NCI-H526 treated with DMSO at 0.1 percent for 48 hours (cell line): ENCODE data around the gene RNU7-1.
"Not testable (repeated sequence)": the region's sequence is repeated elsewhere in the genome, so short reads cannot be mapped to it uniquely, and the experiment has no call there.

Source experiments
- DNase-seq: peaks from one replicate; lab custom pipeline; 2025; lab: John Stamatoyannopoulos, UW

RNU7-1 gene

DNA sequence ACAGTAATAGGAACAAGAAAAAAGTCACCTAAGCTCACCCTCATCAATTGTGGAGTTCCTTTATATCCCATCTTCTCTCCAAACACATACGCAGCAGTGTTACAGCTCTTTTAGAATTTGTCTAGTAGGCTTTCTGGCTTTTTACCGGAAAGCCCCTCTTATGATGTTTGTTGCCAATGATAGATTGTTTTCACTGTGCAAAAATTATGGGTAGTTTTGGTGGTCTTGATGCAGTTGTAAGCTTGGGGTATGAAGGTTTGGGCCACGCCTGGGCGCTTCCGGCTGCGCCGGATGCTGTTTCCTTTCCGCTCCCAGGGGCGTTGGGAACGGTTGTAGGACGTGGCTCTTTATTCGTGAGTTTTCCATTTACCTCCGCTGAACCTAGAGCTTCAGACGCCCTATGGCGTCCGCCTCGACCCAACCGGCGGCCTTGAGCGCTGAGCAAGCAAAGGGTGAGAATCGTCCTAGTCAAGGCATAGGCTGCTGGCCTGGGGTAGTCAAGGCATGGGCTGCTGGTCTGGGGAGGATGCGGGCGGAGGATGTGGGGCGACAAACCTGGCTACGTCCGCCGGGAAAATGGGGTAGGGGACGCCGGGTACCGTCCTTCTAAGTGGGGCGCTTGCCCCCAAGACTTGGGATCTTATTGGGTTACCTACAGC is at the start of gene RNU7-1, which contains the start of gene C12orf57:
RNU7-1 (plus strand) TSS at position 95 of the 659 bp plus-strand sequence.
C12orf57 (plus strand) TSS at position 301 of the 659 bp plus-strand sequence; CDS start at position 401, 100 bp downstream.
- DNase-seq = peak; percentile 93

DNA sequence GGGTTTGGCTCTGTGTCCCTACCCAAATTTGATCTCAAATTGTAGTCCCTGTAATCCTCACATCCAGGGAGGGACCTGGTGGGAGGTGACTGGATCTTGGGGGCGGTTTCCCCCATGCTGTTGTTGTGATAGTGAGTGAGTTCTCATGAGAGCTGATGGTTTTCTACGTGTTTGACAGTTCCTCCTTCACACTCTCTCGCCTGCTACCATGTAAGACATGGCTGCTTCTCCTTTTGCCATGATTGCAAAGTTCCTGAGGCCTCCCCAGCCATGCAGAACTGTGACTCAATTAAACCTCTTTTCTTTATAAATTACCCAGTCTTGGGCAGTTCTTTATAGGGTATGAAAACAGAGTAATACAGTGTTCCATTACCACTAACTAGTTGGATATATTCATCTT is 49.3 kb upstream of the RNU7-1 start:
- DNase-seq = no peak

DNA sequence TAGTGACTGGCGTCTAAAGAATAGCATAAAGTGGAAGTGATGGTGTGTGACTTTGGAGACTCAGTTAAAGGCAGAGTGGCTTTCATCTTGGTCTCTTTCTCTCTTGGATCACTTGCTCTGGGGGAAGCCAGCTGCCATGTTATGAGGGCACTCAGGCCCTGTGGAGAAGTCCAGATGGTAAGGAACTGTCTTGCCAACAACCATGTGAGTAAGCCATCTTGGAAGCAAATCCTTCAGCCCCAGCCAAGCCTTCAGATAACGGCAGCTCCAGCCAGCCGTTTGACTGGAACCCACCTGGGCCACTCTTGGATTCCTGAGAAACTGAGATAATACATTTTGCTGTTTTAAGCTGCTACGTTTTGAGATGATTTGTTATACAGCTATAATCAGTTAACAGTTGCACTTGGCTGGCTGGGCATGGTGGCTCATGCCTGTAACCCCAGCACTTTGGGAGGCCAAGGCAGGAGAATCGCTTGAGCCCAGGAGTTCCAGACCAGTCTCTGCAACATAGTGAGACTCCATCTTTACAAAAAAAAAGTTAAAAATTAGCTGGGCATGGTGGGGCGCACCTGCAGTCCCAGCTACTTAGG is 46.7 kb upstream of the RNU7-1 start:
- no peak for DNase-seq

DNA sequence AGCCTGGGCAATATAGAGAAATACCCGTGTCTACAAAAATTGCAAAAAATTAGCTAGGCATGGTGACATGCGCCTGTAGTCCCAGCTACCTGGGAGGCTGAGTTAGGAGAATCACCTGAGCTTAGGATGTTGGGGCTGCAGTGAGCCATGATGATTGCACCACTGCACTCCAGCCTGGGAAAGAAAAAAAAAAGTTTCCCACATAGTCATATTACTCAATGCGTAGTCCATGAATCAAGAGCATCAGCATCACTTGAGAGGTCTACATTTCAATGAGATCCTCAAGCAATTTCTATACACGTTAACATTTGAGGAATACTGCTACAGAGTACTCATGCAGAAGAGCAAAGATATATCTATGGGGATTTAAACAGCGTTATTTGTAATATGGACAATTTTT is 44.2 kb upstream of the RNU7-1 start:
- DNase-seq = no peak

DNA sequence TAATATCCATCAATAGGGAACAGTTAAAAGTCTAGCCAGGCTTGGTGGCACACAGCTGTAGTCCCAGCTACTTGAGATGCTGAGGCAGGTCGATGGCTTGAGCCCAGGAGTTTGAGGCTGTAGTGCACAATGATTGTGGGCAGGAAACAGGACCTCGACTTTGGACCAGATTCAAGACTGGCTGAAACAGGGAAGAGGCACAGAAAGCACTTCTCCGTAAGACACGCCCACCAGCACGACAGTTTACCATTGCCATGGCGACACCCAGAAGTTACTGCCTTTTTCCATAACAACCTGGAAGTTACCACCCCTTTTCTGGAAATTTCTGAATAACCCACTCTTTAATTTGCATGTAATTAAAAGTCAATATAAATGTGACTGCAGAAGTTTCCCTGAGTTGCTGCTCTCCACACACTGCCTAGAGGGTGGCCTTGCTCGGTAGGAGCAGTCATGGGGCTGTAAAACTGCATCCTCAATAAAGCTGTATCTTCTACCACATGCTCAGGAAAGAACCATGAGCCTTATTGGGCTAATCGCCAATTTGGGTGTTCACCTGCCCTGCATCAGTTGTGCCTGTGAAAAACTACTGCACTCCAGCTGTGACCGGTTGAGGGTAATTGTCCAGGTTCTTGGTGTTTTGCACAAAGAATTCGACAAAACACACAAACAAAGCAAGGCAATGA is 43.6 kb upstream of the RNU7-1 start:
- DNase-seq = no peak

DNA sequence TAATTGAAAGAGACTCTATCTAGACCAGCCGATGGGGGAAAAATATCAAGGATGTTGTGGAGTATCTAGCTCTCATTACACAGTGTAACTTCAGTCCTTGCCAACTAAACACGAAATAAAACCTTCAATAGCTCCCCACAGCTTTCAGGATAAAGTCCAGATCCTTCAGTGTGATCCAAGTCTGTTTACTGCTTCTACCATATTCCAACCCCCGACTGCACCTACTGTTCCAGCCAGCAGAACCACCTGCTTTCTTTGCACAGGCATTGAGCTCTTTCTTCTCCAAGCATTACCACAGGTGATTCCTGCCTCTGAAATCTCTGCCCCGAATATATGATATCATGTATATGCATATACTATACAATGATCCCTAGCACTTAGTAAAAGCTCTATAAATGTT is 41.2 kb upstream of the RNU7-1 start:
- no peak for DNase-seq

DNA sequence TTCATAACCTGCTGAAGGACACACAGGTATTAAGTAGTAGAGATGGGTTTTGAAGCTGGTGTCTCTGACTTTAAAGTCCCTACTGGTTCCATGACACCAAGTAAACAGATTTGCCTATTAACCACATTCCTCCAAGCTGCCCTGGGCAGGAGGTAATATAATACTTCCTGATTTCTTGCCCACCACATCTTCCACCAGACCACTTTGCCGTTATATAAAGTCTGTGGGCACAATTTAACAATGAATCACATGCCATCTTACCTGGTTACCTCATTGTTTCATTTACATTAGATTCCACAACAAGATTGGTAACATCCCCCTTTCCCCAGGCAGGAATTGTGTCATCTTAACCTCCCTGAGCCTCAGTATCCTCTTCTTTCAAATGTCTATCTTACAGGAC is 39.9 kb upstream of the RNU7-1 start:
- no peak for DNase-seq

DNA sequence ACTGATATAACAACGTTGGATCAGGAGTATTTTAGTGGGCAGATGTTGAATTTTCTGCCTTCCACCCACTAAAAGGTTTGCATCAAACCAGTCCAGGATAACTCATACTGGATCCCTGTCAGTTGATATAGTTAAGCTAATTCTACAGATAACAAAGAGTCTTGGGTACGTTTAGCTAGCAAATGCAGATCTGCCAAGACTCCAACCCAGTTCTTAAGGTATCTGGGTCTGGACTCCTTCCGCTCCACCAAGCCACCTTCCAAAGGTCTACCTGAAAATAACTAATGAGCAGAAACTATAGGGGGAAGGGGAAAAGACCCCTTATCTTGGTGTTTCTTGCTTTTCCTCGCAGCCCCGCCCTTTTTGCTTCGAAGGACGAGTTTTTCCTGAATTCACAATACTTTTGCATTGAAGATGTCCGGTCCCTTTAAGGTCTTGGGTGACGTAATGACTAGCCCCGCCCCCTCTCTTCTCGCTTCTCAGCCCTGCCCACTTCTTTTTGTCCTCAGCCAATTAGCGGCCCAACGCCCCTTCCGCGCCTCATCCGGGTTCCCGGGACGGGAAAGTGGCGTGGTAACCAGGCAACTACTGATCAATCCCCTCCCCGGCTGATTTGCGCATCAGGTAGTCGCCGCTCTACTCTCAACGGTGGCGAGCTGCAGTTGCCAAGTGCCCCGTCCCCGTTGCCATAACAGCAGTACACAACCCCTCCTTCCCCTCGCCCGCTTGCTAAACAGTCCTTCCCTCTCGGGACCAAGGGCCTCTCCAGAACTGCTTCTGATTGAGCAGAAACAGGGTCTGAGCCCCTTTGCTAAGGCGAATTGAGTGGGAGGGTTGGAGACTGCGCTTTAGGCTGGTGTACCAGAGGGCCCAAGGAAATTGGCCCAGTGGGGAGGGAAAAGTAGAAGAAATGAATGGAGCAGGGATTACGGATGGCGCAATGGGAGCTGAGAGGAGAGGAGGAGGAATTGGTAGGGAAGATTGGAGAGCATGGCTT is 39.0 kb upstream of the RNU7-1 start, which contains the start of gene LRRC23:
LRRC23 (plus strand) TSS at position 543 of the 997 bp plus-strand sequence. CDS start 812 bp downstream, outside the sequence.
- DNase-seq = peak; percentile 94

DNA sequence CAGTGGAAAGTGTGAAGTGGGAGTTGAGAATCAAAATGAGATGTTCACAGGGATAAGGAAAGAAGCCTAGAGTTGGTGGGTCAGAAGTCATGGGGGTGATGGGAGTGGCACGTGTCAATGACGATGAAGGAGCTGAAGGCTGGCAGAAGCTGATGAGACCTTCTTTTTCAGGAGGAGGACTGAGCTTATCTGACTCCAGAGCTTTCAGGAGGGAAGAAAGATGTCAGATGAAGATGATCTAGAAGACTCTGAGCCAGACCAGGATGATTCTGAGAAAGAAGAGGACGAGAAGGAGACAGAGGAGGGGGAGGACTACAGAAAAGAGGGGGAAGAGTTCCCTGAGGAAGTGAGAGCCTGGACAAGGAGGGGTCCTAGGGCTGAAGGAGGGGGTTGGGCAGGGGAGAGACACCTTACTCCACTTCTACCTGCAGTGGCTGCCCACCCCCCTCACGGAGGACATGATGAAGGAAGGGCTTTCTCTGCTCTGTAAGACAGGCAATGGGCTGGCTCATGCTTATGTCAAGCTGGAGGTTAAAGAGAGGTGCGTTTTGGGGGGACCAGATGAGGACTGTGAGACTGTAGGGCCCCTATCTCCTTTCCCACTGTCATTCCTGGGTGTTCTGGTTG is 38.1 kb upstream of the RNU7-1 start:
- DNase-seq = no peak

DNA sequence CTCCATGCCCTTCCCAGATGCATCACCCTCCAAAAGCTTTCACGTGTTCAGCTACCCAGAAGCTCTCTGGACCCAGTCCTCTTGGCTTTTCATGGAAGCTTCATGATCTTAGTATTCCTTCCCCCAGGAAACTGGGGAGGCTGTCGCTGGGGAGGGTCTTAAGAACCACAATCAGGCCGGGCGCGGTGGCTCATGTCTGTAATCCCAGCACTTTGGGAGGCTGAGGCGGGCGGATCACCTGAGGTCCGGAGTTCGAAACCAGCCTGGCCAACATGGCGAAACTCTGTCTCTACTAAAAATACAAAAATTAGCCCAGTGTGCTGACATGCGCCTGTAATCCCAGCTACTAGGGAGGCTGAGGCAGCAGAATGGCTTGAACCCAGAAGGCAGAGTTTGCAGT is 35.5 kb upstream of the RNU7-1 start:
- DNase-seq = not testable (repeated sequence)

DNA sequence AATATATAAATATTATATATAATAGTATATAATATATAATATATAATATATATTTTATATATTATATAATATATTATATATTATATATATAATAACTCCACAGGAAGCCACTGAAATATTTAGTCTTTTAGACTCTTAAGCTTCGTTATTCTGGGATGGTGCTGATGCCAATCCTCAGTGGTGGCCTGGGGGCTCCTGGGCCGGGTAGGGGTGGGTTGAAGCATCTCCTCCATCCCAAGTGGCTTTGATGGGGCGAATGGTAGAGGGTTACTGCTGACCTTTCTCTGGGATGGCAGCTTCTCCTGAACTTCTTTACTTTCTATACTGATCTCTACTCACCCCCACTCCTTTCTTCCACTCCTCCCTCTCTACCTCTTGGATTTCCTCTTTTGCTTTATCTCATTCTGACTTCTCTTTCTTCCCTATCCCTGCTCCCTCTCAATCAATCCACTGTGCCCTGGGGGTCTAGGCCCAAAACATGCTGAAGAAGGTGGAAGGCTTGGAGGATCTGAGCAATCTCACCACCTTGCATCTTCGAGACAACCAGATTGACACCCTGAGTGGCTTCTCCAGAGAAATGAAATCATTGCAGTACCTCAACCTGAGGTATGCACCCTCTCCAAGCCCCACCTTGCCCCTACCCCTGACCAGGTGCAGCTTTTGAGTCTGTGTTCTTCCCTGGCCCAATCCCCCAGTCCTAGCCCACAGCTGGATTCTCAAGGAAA is 34.0 kb upstream of the RNU7-1 start:
- no peak for DNase-seq

DNA sequence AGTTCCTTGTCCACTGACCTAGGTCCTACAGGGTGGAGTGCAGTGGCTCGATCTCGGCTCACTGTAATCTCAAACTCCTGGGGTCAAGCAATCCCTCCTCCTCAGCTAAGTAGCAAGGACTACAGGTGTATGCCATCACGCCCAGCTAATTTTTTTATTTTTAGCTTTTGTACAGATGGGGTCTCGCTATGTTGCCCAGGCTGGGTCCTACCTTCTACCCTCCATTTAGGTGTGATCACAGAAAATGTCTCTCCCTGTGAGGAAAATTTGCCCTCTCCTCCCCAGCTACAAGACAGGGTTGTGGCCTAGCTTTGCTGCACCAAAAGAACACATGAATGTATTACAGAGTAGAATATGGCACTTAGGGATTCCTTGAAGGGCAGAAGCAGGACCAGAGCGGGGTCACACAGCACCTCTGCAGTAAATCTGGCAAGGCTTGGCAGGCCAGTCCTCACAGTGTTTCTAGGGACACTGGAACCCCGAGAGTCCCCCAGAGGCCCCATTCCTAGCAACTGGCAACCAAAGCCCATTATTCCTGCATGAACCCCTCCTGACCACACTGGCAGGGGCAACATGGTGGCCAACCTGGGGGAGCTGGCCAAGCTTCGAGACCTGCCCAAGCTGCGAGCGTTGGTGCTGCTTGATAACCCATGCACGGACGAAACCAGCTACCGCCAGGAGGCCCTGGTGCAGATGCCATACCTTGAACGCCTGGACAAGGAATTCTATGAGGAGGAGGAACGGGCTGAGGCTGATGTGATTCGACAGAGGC is 31.3 kb upstream of the RNU7-1 start:
- no peak for DNase-seq

DNA sequence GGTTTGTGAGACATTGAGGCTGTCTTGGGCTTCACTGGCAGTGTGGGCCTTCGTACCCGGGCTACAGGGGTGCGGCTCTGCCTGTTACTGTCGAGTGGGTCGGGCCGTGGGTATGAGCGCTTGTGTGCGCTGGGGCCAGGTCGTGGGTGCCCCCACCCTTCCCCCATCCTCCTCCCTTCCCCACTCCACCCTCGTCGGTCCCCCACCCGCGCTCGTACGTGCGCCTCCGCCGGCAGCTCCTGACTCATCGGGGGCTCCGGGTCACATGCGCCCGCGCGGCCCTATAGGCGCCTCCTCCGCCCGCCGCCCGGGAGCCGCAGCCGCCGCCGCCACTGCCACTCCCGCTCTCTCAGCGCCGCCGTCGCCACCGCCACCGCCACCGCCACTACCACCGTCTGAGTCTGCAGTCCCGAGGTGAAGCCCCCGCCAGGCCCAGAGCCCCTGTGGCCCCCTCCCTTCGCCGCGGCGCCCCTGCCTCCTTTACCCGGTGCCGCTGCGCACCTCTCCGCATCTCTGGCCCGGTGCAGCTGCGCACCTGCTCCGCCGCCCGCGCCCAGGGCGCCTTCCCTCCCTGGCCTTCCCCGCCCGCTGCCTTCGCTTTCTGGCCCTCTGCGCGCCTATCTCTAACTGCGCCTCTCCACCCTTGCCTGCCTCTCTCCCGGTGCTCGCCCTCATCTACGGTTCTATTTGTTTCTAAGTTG is 29.2 kb upstream of the RNU7-1 start, which contains the start of gene ENO2:
ENO2 (plus strand) TSS at position 335 of the 701 bp plus-strand sequence. CDS start 1,253 bp downstream, outside the sequence.
- peak; percentile 52 for DNase-seq

DNA sequence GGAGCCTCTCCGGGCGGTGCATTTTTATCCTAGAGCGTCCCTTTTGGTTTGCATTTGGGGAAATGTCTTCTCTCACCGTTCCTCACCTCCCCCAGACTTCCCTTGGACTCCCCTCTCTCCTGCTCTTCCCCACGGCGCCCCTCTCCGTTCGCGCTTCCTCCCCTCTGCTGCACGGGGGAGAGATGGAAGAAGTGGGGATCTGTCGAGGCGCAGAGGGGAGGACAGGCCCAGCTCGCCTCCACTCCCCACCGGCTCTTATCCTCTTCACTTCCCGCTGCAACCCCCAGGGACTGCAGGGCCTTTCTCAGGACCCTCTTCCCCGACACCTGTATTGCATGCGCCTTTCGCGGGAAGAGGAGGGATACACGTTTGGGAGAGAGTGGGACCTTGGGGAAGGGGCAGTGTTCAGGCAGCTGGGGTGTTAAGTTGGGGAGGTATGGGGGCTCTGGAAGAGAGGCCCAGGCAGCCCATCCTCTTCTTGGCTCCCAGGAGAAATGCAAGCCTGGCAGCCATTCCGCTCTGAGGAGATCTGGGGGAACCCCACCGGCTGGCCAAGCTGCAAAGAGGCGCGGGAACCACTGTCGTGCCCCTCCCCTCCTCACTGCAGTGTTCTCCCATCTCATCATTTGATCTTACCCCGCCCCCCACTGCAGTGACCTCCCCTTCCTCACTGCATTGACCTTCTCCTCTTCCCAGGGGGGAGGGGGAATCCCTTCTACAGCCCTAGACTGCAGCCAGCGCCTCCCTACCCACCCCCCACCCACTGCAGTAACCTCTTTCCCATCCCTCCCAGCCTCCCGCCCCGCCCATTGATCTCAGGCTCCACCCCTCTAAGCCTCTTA is 28.4 kb upstream of the RNU7-1 start:
- no peak for DNase-seq

DNA sequence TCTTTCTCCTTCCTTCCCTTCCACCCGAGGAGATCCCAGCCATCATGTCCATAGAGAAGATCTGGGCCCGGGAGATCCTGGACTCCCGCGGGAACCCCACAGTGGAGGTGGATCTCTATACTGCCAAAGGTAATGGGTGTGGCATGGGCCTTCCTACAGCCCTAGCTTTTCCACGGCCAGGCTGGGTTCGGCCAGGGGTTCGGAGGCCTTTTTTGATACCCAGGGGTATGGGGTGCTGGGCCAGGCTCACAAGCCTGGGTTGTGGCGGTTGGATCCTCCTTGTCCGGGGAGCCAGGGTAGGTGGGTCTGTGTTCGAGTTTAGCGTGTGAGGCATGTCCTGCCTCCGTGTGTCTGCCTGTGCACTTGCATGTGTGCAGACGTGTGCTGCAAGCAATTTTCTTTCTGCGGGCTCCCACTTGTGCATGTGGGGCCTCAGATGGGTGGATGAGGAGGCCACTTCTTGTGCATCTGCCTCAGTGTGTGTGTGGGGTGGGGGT is 27.8 kb upstream of the RNU7-1 start:
- DNase-seq = no peak

DNA sequence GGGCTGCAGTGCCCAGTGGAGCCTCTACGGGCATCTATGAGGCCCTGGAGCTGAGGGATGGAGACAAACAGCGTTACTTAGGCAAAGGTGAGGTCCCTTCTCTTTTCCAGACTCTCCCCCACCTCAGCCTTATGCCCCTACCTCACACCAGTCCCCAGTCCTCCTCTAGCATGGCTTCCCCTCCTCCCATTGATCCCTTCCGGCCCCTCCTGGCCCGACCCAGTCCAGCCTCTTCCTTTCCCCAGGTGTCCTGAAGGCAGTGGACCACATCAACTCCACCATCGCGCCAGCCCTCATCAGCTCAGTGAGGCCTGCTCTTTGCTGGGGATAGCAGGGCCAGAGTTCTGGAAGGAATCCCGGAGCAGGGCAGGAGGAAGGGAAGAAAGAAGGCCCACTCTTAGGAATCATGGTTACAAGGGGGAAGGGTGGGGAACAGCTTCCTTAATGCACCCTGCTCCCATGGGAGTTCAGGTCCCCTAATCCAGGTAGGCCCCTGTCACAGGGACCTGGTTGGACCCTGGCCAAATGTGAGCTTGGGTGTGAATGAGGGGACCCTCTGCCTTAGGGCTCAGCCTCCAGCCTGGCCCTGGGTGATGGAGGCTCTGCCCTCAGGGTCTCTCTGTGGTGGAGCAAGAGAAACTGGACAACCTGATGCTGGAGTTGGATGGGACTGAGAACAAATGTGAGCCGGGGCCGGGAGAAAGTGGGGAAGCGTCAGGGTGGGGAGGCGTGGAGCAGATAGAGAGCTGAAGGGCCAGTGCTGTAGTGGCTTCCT is 27.0 kb upstream of the RNU7-1 start:
- DNase-seq = no peak
